ENCODE data around the gene CCDC38. TPM values are rescaled to one million over a fixed set of nuclear protein-coding genes. Genes with fewer than 3 reads are reported as not detected.

The CCDC38 gene
- total RNA-seq, 2 experiments from 2014 or later, result not detected

GRCh38 chr12:95956557-95957145 is 14.2 kb upstream of the CCDC38 start:
- ChIA-PET POLR2A (interaction anchor here (3.2 kb wide), 1 partner anchor 14 kb away, joined by 10 read pairs; the partner anchor contains the start of genes AMDHD1 and CCDC38), CTCF (interaction anchor here (1.0 to 1.1 kb wide), 2 partner anchors 39 to 42 kb away, joined by 3 read pairs; no protein-coding TSS in a partner anchor)
- ATAC-seq (no peak), DNase-seq (no peak)
- Mint-ChIP-seq H3K27ac (no peak overlapping the region), H3K36me3 (ENCODE audit: low read depth) (no peaks in the 10 kb centered on the region), H3K27me3 (ENCODE audit: low read depth) (peaks cover 8% of the 10 kb centered on the region), H3K4me3 (no peak overlapping the region), H3K9me3 (ENCODE audit: insufficient read depth) (no peaks in the 10 kb centered on the region), H3K4me1 (ENCODE audit: low read depth) (no peaks in the 10 kb centered on the region)

- Mint-ChIP-seq H3K9me3 (ENCODE audit: insufficient read depth) (no peaks in the 10 kb centered on the region), H3K4me3 (no peak overlapping the region), H3K36me3 (ENCODE audit: low read depth) (no peaks in the 10 kb centered on the region), H3K27ac (no peak overlapping the region), H3K27me3 (ENCODE audit: low read depth) (peaks cover 16% of the 10 kb centered on the region), H3K4me1 (ENCODE audit: low read depth) (no peaks in the 10 kb centered on the region)
- ChIA-PET POLR2A (interaction anchor here (3.2 kb wide), 1 partner anchor 13 kb away, joined by 10 read pairs; the partner anchor contains the start of genes AMDHD1 and CCDC38), CTCF (interaction anchor here (2.2 to 2.6 kb wide), 2 partner anchors 13 to 37 kb away, joined by 9 to 16 read pairs; partner anchors contain the start of genes AMDHD1 and CCDC38)
- ATAC-seq (no peak), DNase-seq (no peak)
These were observed 13.2 kb upstream of the CCDC38 start for GRCh38 chr12:95955549-95956159.

GRCh38 chr12:95953000-95953399 is 10.6 kb upstream of the CCDC38 start:
- Mint-ChIP-seq H3K36me3 (ENCODE audit: low read depth) (no peaks in the 10 kb centered on the region), H3K27me3 (ENCODE audit: low read depth) (peaks cover 22% of the 10 kb centered on the region), H3K9me3 (ENCODE audit: insufficient read depth) (no peaks in the 10 kb centered on the region), H3K4me3 (no peak overlapping the region), H3K4me1 (ENCODE audit: low read depth) (no peaks in the 10 kb centered on the region), H3K27ac (no peak overlapping the region)
- DNase-seq (no peak), ATAC-seq (no peak)
- ChIA-PET CTCF (interaction anchor here (1.2 to 1.7 kb wide), 4 partner anchors 9 to 40 kb away, joined by 3 to 5 read pairs (median 4); partner anchors contain the start of gene CCDC38), POLR2A (interaction anchor here (0.6 kb wide), 1 partner anchor 45 kb away, joined by 3 read pairs; no protein-coding TSS in a partner anchor)

GRCh38 chr12:95951515-95951914 is 9.1 kb upstream of the CCDC38 start:
- H3K36me3 Mint-ChIP-seq (ENCODE audit: low read depth), result no peaks in the 10 kb centered on the region
- DNase-seq (no peak), ATAC-seq (no peak)
- ChIA-PET CTCF (interaction anchor here (1.7 kb wide), 1 partner anchor 42 kb away, joined by 4 read pairs; no protein-coding TSS in a partner anchor), POLR2A (interaction anchor here (0.6 kb wide), 1 partner anchor 986 kb away, joined by 3 read pairs; no protein-coding TSS in a partner anchor)
- no peak overlapping the region for H3K27ac Mint-ChIP-seq
- no peaks in the 10 kb centered on the region for H3K9me3 Mint-ChIP-seq (ENCODE audit: insufficient read depth)
- H3K4me1 Mint-ChIP-seq (ENCODE audit: low read depth), result no peaks in the 10 kb centered on the region
- no peak overlapping the region for H3K4me3 Mint-ChIP-seq
- peaks cover 22% of the 10 kb centered on the region for H3K27me3 Mint-ChIP-seq (ENCODE audit: low read depth)

- ChIA-PET CTCF (interaction anchor here (1.3 kb wide), 1 partner anchor 49 kb away, joined by 3 read pairs; no protein-coding TSS in a partner anchor), POLR2A (no interaction called here)
- no peak for ATAC-seq
These were observed 7.2 kb upstream of the CCDC38 start for GRCh38 chr12:95949477-95950206.

GRCh38 chr12:95944108-95944704 is 1.8 kb upstream of the CCDC38 start:
- ChIA-PET POLR2A (interaction anchor here (1.7 to 1.8 kb wide), 3 partner anchors 11 to 91 kb away, joined by 5 to 10 read pairs (median 5); partner anchors contain the start of gene LTA4H), CTCF (interaction anchor here (1.1 to 4.6 kb wide), 4 partner anchors 8 to 54 kb away, joined by 3 to 32 read pairs (median 18); no protein-coding TSS in a partner anchor)
- DNase-seq (no peak), ATAC-seq (no peak)
- peaks cover 5% of the 10 kb centered on the region for H3K27me3 Mint-ChIP-seq (ENCODE audit: low read depth)
- H3K9me3 Mint-ChIP-seq (ENCODE audit: insufficient read depth), result no peaks in the 10 kb centered on the region
- no peaks in the 10 kb centered on the region for H3K36me3 Mint-ChIP-seq (ENCODE audit: low read depth)
- H3K27ac Mint-ChIP-seq, result no peak overlapping the region
- H3K4me1 Mint-ChIP-seq (ENCODE audit: low read depth), result peaks cover 10% of the 10 kb centered on the region
- H3K4me3 Mint-ChIP-seq, result peak overlapping the region; percentile 84

More at GRCh38 chr12:95949477-95950206, 7.2 kb upstream of the CCDC38 start:
- H3K27me3 Mint-ChIP-seq (ENCODE audit: low read depth), result peaks cover 24% of the 10 kb centered on the region
- H3K27ac Mint-ChIP-seq, result no peak overlapping the region
- H3K4me1 Mint-ChIP-seq (ENCODE audit: low read depth), result no peaks in the 10 kb centered on the region
- no peaks in the 10 kb centered on the region for H3K36me3 Mint-ChIP-seq (ENCODE audit: low read depth)
- DNase-seq, result no peak
- H3K9me3 Mint-ChIP-seq (ENCODE audit: insufficient read depth), result no peaks in the 10 kb centered on the region
- no peak overlapping the region for H3K4me3 Mint-ChIP-seq

- ATAC-seq (peak; percentile 79), DNase-seq (peak; percentile 67)
- peak within 1 kb of the TSS; percentile 84 for H3K4me3 Mint-ChIP-seq
- H3K27ac Mint-ChIP-seq, result peak within 1 kb of the TSS; percentile 84
- peaks cover 11% of the 10 kb centered on the region for H3K27me3 Mint-ChIP-seq (ENCODE audit: low read depth)
- H3K4me1 Mint-ChIP-seq (ENCODE audit: low read depth), result peaks cover 10% of the 10 kb centered on the region
- ChIA-PET CTCF (interaction anchor here (0.8 to 4.6 kb wide), 8 partner anchors 9 to 574 kb away, joined by 3 to 32 read pairs (median 6); partner anchors contain the start of gene CDK17), POLR2A (interaction anchor here (1.0 to 1.8 kb wide), 5 partner anchors 12 to 457 kb away, joined by 3 to 10 read pairs (median 5); partner anchors contain the start of genes CDK17 and LTA4H)
- no peaks in the 10 kb centered on the region for H3K36me3 Mint-ChIP-seq (ENCODE audit: low read depth)
- no peaks in the 10 kb centered on the region for H3K9me3 Mint-ChIP-seq (ENCODE audit: insufficient read depth)
These were observed 972 bp upstream of the CCDC38 start, which contains the start of gene AMDHD1 for GRCh38 chr12:95943330-95943842. AMDHD1 (plus strand) TSS chr12:95943331; CDS start chr12:95943399, 68 bp downstream.

GRCh38 chr12:95942101-95942523 is 302 bp downstream of the CCDC38 start:
- H3K27me3 Mint-ChIP-seq (ENCODE audit: low read depth), result peaks cover 13% of the 10 kb centered on the region
- peak overlapping the region; percentile 84 for H3K4me3 Mint-ChIP-seq
- H3K9me3 Mint-ChIP-seq (ENCODE audit: insufficient read depth), result no peaks in the 10 kb centered on the region
- peak overlapping the region; percentile 84 for H3K27ac Mint-ChIP-seq
- H3K36me3 Mint-ChIP-seq (ENCODE audit: low read depth), result no peaks in the 10 kb centered on the region
- peaks cover 10% of the 10 kb centered on the region for H3K4me1 Mint-ChIP-seq (ENCODE audit: low read depth)
- CTCF ChIA-PET, result interaction anchor here (0.7 to 4.6 kb wide), 5 partner anchors 13 to 273 kb away, joined by 3 to 32 read pairs (median 16); no protein-coding TSS in a partner anchor
- DNase-seq (no peak), ATAC-seq (no peak)
- POLR2A ChIA-PET, result interaction anchor here (1.5 to 1.8 kb wide), 2 partner anchors 13 to 459 kb away, joined by 6 to 10 read pairs; partner anchors contain the start of gene CDK17

GRCh38 chr12:95940514-95940913 is 1.9 kb downstream of the CCDC38 start:
- CTCF ChIA-PET, result interaction anchor here (0.9 to 4.6 kb wide), 4 partner anchors 22 to 576 kb away, joined by 3 to 32 read pairs (median 6); no protein-coding TSS in a partner anchor
- ATAC-seq (no peak), DNase-seq (no peak)
- POLR2A ChIA-PET, result interaction anchor here (0.7 kb wide), 1 partner anchor 389 kb away, joined by 7 read pairs; no protein-coding TSS in a partner anchor
- peaks cover 11% of the 10 kb centered on the region for H3K27me3 Mint-ChIP-seq (ENCODE audit: low read depth)
- peaks cover 10% of the 10 kb centered on the region for H3K4me1 Mint-ChIP-seq (ENCODE audit: low read depth)
- H3K27ac Mint-ChIP-seq, result no peak overlapping the region
- no peaks in the 10 kb centered on the region for H3K36me3 Mint-ChIP-seq (ENCODE audit: low read depth)
- H3K9me3 Mint-ChIP-seq (ENCODE audit: insufficient read depth), result no peaks in the 10 kb centered on the region
- H3K4me3 Mint-ChIP-seq, result no peak overlapping the region

- DNase-seq, result no peak
- Mint-ChIP-seq H3K4me3 (no peak overlapping the region), H3K27me3 (ENCODE audit: low read depth) (no peaks in the 10 kb centered on the region), H3K36me3 (ENCODE audit: low read depth) (no peaks in the 10 kb centered on the region), H3K27ac (no peak overlapping the region), H3K4me1 (ENCODE audit: low read depth) (no peaks in the 10 kb centered on the region), H3K9me3 (ENCODE audit: insufficient read depth) (no peaks in the 10 kb centered on the region)
- ATAC-seq, result no peak
- ChIA-PET CTCF (interaction anchor here (1.7 kb wide), 1 partner anchor 76 kb away, joined by 7 read pairs; no protein-coding TSS in a partner anchor), POLR2A (no interaction called here)
These were observed 20.2 kb downstream of the CCDC38 start for GRCh38 chr12:95922231-95922630.

All from activated CD8-positive, alpha-beta T cell treated with anti-CD3 and anti-CD28 coated beads, Interleukin-2, amount 10 ng/mL, durations not matched to agents 7 days and 5 days (primary cell).